DMS79 treated with DMSO at 0.1 percent for 48 hours (cell line): Measurements from ENCODE around the gene FGF12.
"Not testable (repeated sequence)": the region's sequence is repeated elsewhere in the genome, so short reads cannot be mapped to it uniquely, and the experiment has no call there.

Source experiments
- DNase-seq: peaks from one replicate; lab custom pipeline; 2025; lab: John Stamatoyannopoulos, UW

The FGF12 gene

DNA sequence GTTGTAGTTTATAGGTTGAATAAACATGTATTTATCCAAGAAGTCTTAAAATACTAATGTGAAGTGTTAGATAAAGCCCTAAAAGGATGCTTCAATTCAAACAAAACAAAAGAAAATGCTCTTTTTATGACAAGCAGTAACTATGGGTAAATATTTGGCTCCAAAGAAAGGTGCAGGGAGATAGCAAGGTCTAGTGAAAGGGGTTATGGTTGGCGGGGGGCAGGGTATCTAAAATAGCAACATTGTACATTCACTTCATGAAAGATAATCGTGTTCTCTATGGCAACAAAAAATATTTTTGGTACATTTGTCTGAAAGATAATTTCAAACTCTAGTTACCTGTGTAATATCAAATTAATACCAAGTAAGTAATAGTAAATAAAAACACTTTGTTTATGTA is 149.5 kb downstream of the FGF12 start:
- no peak for DNase-seq

DNA sequence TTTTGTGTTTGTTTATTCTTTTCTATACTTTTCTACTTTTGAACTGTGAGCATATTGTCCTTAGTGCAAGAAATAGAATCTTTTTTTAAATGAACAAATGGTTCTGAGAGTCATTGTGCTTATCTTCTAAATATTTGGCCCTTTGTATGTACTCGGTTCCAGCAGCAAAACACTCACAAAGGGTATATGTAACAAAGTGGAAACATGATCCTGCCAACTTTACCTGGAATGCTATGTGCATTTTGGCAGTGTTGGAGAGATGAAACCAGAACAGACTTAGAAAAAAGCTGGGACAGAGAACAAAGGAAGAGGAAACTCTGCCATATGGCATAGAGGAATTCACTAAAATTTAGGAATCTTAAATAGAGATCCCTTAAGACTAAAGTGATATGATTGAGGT is 150.1 kb downstream of the FGF12 start:
- no peak for DNase-seq

DNA sequence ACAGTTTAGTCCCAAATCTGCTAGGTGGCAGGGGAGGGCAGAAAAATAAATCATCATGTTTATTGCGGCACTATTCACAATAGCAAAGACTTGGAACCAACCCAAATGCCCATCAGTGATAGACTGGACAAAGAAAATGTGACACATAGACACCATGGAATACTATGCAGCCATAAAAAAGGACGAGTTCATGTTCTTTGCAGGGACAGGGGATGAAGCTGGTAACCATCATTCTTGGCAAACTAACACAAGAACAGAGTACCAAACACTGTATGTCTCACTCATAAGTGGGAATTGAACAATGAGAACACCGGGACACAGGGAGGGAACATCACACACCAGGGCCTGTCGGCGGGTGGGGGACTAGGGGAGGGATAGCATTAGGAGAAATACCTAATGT is 150.6 kb downstream of the FGF12 start:
- DNase-seq = not testable (repeated sequence)

DNA sequence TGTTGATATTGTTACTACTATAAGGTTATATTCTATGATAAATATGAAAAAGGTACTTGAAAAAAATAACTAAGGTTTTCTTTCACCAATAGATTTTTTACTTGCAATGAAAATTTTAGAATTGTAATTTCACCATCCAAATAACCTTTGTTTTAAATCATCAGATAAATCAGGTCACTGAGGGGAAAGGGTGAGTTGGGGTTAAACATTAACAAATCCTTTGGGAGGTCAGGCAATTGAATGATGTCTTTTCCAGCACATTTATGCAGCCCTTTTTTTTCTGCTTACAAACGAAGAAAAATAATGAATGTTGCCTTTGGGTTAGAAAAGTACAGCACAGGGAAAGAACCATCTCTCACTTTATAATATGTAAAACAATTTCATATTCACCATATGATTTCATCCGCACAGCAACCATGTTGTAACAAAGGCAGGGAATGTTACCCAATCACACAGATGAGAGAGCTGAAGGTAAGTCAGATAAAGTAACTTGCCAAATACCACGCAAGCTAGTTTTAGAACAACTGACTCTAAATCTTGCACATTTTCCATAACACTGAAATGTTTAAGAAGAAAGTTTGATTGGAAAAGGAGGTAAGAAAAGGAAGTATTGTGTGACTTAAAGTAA is 151.3 kb downstream of the FGF12 start:
- no peak for DNase-seq

DNA sequence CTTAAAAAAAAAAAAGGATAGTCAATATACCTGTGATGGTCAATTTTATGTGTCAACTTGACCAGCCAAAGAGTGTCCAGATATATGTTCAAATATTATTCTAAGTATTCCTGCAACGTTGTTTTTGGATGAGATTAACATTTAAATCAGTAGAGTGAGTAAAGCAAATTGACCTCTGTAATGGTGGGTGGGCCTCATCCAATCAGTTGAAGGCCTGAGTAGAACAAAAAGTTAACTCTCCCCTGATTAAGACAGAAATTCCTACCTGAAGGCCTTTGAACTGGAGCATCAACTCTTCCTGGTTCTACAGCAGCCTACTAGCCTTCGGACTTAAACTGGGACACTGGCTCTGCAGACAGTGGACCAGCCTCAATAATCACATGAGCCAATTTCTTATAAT is 154.1 kb downstream of the FGF12 start:
- DNase-seq = no peak

DNA sequence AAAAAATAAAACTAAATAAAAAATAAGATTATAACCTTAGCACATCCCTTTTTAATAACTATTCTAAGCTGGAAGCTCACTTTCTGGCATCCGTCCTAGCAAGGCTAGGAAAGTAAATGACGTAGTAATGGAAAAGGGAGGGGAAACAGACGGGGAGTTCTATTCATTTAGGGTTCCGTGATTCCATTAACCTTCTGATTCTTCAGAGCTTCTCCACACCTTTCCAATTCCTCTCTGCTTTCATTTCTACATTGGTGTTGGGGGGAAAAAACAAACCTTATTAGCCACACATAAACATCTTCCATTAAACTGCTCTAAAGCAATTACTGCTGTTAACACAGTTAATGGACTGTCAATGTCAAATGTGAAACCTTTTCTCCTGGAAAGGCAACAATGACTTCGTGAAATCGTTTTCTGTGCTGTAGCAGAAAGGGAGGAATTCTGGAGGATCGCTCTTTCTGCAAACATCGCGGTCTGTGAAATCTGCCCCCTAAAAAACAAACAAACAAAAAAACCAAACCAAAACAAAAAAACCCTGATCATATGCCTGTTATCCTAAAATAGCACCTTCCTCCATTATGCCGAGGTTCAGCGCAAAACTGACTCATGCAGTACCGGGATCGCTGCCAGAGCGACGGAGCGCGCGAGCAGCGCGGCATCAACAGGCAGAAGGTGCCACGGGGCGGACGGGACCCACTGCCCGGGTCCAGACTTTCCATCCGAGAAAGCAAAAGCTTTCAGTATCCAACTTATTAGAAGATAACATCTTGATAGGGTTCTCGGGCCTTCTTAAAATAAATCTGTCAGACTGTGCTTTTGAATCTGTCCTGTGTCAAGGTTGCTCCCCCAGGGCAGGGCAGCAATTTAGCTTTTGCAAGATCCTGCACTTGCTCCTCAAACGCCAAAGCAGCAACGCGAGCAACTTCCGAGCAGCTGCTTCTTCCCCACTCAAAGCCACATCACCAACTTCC is 156.2 kb downstream of the FGF12 start:
- peak; percentile 28 for DNase-seq

DNA sequence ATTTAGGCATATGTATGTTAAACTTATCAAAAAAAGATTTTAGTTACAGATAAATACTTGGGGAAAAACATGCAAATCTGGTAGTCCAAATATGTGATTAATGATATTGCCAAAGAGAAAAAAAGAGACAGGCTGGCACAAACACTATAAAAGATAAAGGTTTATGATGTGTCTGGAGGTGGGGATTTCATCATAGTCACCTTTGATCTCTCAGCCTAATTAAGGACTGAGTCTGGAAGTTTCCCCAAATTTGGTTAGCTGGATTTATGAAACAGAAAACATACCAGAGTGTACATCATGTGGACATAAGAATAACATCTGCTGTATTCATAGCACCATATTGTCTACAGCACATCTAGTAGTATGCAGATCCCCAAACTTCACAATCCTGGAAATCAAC is 157.0 kb downstream of the FGF12 start:
- no peak for DNase-seq

DNA sequence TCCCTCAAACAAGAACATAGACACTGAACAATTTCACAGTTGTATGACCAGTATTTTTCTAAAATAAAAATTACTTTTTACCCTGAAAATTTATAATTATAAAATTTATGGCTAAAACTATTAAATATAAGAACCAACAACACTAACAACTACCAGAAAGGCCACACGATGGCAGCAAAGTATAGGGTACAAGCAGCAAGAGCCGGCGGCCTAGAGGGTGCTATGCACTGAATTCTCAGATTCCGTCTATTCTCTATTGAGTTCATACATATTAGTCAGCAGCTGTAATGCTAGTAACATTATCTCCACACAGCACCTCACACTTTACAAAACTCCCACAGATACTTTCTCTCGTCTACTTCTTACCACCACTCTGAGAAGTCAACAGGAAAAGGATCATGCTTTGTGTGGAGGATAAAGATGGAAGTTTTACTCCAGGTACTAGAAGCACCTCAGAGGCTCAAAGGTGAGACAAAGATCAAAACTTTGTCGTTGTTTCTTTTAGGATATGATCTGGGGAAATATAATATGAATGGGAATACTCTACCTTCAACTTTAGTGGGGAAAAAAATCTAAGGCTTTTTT is 160.5 kb downstream of the FGF12 start:
- peak; percentile 51 for DNase-seq

DNA sequence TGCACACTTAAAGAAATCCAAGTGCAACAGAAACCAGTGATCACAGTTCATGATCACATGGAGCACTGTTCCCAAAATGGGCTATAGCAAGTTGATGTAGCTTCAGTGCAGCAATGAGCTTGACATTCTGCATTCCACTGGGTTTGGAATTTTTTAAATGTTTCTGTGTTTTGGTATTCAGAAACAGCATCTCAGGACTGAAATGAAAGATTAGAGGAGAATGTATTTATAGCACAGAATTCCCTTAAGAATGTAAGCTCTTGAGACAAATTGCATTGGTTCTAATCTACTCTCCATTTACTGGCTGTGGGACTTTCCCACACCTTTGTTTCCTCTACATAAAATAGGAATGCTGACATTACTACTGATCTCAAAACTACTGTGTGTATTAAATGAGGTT is 162.7 kb downstream of the FGF12 start:
- no peak for DNase-seq

DNA sequence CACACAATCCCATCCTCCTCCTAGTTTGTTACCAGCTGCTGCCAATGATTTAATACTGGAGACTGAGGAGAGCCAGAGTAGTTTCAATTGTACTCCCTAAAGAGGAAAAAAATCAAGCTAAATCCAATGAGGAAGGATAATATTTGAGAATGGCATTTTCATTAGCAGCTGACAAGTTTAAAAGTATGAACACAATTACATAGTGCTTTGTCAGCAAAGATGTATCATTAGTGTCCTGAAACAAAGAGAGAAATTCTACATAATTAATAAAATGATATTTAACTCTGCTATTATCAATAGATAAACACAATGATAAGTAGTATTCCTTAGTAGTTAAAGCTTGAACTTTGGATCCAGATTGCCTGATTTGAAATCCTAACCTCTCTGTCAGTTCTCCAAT is 163.9 kb downstream of the FGF12 start:
- DNase-seq = no peak

DNA sequence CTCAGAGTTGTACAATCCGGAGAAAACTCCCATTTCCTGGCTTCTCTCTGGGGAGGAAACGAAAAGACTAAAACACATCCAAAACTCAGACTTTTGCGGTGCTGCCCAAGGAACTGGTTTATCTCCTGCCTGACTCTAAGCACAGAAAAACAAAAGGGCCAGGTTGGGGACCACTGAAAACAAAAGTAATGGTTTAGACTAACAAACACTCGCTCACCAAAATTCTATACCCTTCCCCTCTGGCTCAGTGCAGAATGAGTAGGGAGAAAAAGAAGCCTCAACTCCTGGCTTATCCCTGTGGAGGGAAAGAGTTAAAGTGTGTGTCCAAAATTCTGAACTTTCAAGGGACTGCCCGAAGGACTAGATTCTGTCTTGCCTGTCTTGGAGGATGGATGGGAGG is 173.6 kb downstream of the FGF12 start:
- no peak for DNase-seq

DNA sequence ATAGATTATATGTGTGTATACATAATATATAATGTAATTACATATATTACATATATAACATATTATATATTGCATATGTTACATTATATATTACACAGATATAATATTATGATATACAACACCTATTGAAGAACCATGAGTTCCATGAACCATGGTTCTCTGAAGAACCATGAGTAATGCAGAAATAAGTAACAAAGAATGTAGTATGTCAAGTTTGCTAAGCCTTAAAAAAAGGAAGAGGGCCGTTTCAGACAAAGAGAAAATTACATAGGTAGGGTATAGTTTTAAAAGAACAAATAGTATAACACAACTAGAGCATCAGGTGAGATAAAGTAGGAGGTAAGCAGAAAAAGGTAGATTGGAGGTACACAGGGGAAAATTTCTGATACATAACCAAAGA is 177.0 kb downstream of the FGF12 start:
- no peak for DNase-seq

DNA sequence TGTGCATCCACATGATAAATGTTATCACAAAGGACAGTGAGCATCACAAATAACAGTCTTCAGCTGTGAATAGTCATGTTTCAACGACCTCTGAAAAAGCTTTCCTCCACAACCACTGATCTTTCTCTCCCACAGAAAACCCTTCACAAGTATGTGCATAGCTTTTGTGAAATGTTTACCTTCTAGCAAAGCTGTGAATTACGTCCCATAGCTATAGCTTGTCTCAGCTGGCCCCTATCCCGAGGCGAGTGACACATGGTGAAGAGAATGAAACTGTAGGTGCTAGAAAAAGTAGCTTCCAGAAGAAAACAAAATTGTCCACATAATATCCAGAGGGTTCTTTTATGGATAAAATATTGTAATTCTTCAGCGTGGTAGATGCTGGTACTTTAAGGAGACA is 182.0 kb downstream of the FGF12 start:
- no peak for DNase-seq

DNA sequence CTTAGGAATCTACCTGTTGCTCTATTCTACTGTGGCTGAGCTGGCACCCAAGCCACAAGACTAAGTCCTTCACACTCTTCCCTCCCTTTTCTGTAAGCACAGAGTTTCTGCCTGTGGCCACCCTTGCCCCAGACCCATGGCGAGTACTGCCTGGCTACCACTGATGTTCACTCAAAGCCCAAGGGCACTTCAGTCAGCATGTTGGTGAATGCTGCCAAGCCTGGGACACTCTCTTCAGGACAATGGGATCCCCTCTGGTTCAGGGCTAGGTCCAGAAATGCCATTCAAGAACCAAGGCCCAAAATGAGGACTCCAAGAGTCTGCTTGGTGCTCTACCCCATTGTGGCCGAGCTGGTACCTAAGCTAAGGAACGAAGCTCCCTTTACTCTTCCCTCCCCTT is 184.2 kb downstream of the FGF12 start:
- no peak for DNase-seq

DNA sequence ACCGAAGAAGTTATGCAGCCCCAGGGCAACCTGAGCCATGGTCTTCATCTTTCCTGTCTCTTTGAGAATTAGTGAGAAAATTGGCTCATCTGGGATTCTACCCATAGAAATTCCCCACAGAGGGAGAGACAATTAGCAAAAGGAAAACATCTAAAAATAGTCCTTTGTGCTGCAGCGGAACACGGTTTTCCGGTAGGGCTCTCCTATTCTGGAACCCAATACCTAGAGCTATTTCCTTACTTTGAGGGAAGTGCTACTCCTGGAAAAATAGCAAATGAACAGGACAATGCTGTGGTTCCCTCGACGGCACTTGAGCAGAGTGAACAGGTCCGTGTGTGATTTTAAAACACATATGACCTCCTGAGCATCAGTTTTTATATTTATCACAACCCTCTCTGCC is 210.5 kb downstream of the FGF12 start:
- DNase-seq = no peak

DNA sequence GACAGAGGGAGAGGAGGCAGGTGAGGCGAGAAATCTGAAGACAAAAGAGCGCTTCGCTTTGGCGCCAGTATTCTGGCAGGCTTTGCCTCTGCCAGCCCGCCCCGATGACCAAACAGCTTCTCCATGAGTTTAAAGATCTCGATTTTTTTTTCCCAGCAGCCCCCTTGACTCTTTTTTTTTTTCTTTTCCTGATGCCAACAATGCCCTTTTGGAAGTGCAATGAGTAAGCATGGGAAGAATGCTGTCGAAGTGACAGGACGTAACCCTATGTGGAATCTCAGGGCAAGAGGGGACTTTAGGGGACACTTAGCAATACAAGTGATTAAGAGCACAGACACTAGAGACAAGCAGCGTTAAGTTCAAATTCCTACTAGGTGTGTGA is 211.7 kb downstream of the FGF12 start:
- no peak for DNase-seq

DNA sequence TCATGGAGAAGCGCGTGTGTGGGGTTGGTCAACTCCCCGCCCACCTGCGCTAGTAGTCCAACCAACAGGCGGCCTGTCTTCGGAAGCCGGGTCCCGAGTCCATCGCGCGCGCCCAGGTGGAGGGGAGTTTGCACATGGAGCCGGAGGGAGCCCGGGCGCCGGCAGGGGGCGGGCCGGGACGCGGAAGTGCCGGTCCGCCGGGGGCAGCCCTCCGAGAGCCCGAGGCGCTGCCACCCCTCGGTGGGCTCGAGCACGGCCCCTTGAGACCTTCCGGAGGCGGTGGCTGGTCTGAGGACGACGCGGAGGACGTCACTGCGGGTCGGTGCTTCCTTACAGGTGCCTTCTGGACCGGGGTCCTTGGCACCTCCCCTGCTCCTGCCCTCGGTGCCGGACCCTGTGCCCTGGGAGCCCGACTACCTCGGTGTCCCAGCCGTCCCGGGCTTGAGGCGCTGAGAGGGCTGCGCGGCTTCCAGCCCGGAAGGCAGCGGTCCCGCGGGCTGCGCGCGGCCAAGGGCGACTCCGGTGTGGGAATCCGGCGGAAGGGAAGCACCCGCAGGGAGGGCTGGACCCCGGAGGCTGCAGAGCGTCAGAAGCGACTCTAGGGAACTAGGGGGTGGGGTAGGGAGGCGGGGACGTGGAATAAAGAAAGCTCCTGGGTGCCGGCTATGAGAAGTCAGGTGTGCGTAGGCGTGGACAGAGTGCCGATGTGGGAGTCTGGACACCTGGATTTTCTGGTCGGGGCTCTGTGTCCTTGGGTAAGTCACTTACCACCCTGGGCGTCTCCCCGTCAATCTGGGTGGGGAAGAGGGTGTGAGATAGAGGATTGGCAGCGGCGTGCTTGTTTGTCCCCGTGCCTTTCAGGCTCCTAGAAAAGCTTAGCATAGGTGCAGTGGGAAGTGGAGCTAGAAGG is 212.3 kb downstream of the FGF12 start:
- DNase-seq = no peak

DNA sequence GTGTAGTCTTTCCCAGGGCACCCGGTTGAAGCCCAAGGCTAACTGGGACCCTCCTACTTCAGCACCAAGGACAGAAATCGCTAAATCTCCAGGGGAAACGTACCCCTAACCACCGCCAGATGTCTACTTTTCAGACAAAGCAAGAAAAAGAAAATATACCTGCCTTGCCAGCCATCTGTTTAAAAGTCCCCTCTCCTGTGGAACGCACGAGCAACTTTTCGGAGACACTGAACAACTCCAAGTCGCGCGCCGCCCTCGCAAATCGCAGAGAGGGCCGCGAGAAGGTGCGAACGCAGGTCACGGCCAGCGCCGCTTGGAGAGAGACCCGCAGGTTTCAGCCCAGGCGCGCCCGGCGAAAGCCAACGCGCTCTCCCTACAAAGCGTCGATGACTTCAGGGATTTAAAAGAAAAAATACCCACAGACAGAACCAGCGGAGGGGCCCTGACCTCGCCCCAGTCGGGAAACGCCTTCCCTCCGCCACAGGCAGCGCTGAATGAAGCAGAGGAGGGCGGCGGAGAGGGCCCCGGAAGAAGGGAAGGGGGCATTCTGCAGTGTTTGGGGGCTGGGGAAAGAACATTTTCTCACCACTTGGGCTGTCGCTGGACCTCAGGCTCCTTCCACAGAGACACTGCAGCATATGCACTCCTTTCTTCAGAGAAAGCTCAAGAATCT is 213.1 kb downstream of the FGF12 start:
- DNase-seq = no peak

DNA sequence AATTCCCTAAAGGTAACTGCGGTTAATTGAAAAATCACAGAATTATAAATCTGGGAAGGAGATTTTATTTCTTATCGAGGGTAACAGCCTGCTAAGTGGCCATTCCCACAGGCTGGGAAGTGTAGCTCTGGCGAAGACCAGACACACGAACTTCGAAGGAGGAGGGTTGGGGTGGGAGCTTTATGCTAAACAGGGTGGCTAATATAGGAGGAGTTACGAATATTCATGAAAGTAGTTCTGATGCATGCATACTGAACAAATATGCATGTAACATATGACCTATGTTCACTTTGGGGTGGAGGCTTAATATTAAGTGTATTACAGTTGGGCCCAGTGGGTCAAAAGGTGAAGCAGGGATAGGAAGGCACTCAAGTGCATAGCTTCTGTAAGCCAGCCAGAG is 221.6 kb downstream of the FGF12 start:
- DNase-seq = no peak

DNA sequence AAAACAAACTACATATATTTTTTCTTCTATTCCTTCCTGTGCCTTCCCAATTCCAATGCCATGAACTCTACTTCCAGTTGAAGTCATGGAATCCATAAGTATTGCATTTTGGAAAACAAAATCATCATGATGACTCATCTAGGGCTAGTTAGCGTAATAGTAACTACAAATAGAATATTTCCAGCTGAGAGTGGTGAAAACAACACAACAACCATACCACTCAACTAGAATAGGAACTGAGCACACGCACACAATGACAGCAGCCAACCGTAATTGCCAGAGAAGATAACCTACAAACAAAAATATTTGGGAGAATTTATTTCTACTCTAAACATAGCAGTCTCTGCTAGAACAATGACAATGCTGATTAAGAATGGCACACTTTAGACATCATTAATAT is 225.9 kb downstream of the FGF12 start:
- no peak for DNase-seq

DNA sequence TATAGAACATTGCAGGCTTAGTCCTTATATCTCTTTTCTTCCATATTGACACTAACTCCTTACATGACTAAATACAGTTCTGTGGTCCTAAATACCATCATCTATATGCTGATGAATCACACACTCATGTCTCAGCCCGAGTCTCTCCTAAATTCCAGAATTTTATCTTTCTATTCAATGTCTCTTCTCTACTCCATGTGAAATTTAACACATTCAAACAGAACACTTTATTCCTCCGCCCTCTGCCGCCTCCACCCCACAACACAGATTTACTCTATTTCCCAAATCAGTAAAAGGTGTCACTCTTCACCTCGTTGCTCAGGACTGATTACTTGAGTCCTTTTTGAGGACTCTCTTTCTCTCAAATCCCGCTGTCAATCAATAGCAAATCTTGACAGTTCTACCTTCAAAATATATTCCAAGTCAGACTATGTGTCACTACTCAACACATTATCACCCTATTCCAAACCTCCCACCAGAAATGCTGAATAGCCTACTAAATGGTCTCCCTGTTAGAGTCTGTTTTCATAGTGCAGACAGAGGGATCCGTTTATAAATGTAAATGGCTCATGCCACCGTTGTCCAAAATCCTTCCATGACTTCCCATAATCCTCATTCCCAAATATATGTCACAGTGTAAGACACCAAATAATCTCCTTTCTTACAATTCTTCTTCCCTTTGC is 230.3 kb downstream of the FGF12 start:
- no peak for DNase-seq
